ENCODE measurements around the gene CYSRT1.

DNA sequence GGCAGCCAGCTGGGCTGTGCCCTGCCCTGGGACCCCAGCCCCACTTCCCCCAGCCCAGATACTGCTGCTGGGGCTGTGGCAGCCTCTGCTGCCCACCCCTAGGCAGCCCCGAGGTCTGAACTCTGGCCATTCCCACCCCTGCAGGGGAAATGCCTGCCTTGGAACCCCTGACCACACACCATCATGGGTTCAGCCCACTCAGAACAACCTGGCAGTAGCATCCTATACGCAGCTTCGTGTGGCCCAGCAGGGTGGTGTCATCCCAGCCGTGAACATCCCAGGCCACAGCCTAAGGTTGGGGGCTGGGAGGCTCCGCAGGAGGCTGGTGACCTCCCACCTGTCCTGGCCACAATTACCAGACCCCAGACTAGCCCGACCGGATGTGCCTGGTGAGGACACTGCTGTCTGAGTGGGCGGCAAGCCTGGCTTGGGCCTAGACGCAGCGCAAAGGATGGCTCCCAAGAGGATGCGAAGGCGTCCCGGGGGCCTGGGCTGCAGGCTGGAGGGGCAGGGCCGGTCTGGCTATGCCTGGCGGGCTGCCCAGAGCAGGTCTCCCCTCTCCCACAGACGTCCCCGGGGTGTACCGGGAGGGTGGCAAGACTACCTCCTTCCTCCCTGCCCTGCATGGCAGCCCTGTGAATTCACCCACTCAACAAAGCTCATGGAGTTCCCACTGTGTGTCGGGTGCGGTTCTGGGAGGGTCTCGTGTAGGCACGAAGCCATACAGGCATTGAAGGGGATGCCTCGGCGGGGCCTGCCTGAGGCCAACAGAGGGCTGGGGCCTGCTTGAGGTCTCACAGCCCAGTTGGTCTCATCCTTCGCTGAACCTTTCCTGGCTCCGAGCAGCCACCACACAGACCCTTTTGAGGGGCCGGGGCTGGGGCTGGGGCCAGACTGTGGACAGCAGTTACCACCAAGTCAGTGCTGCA is 4.3 kb downstream of the CYSRT1 start:
- TF ChIP-seq, protein P1, sequence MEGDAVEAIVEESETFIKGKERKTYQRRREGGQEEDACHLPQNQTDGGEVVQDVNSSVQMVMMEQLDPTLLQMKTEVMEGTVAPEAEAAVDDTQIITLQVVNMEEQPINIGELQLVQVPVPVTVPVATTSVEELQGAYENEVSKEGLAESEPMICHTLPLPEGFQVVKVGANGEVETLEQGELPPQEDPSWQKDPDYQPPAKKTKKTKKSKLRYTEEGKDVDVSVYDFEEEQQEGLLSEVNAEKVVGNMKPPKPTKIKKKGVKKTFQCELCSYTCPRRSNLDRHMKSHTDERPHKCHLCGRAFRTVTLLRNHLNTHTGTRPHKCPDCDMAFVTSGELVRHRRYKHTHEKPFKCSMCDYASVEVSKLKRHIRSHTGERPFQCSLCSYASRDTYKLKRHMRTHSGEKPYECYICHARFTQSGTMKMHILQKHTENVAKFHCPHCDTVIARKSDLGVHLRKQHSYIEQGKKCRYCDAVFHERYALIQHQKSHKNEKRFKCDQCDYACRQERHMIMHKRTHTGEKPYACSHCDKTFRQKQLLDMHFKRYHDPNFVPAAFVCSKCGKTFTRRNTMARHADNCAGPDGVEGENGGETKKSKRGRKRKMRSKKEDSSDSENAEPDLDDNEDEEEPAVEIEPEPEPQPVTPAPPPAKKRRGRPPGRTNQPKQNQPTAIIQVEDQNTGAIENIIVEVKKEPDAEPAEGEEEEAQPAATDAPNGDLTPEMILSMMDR (optimal IDR thresholded peaks at IDR 0.05 in 1 of 3, IDR thresholded peaks at IDR 0.05 in 1 of 3, conservative IDR thresholded peaks at IDR 0.05 in 1 of 3; ENCODE audit: extremely low read depth in 1 of 3, insufficient read depth in 2 of 3, low read length in 3 of 3), result no peak
- no peak for TF ChIP-seq EZH2 (IDR thresholded peaks at IDR 0.05; ENCODE audit: low read length)
